ENCODE data around the gene PRPSAP1. TPM values are rescaled to one million over a fixed set of nuclear protein-coding genes. Genes with fewer than 3 reads are reported as not detected.

The PRPSAP1 gene
- total and polyA plus RNA-seq, 2 of the 8 experiments (the other 6 are each of a cell fraction or from before 2014, with no cell fraction given): 32.0 to 54.2 TPM

- TF ChIP-seq CHD7 (IDR thresholded peaks at IDR 0.05; ENCODE audit: insufficient replicate concordance, low read length): no peak
- no peak for TF ChIP-seq CBX5 (IDR thresholded peaks at IDR 0.05; ENCODE audit: low read depth, low read length)
- no peak for TF ChIP-seq SP1 (IDR thresholded peaks at IDR 0.05; ENCODE audit: low read depth, low read length)
- no peak for TF ChIP-seq SIX5 (IDR thresholded peaks at IDR 0.05; ENCODE audit: low read depth, low read length)
- no peak for TF ChIP-seq RFX5 (IDR thresholded peaks at IDR 0.05; ENCODE audit: borderline replicate concordance, low read depth, low read length)
- TF ChIP-seq JUN (IDR thresholded peaks at IDR 0.05; ENCODE audit: low read depth, low read length): no peak
- TF ChIP-seq SP4 (IDR thresholded peaks at IDR 0.05; ENCODE audit: low read length): no peak
- no peak for TF ChIP-seq KDM1A (IDR thresholded peaks at IDR 0.05; ENCODE audit: borderline replicate concordance, low read length)
- no peak for TF ChIP-seq ASH2L (IDR thresholded peaks at IDR 0.05; ENCODE audit: low read length)
- no peak for TF ChIP-seq EGR1 (IDR thresholded peaks at IDR 0.05; ENCODE audit: borderline replicate concordance, low read depth, low read length)
- TF ChIP-seq GTF2F1 (IDR thresholded peaks at IDR 0.05; ENCODE audit: borderline replicate concordance, low read depth, low read length): no peak
- no peak for TF ChIP-seq NRF1 (IDR thresholded peaks at IDR 0.05; ENCODE audit: low read depth, low read length)
- no peak for TF ChIP-seq FOSL1 (IDR thresholded peaks at IDR 0.05; ENCODE audit: insufficient read depth, low read depth, low read length)
- TF ChIP-seq POLR2AphosphoS5 (IDR thresholded peaks at IDR 0.05; ENCODE audit: low read depth, low read length): no peak
Observed at GRCh38 chr17:76292567-76292966, 61.1 kb downstream of the PRPSAP1 start (continued).
